Astrocyte of the cerebellum (primary cell): ENCODE results near the gene ZSCAN16.
"Not testable (repeated sequence)": the region's sequence is repeated elsewhere in the genome, so short reads cannot be mapped to it uniquely, and the experiment has no call there.

Experiments used
- DNase-seq: peaks from one replicate; pipeline ENCODE4 v3.0.0-alpha.2; 2011; ENCODE audit warnings: low read depth
- H3K4me3 ChIP-seq: 2 replicates; pipeline ENCODE4 v1.5.1; 2011; ENCODE audit warnings: mild to moderate bottlenecking, low read depth, low read length, moderate library complexity
- in situ Hi-C: cut with HindIII; loops from 2 replicates; pipeline ENCODE4 v1.10.0; 2017; ENCODE audit warnings: low sequenced_read_pairs
- TF ChIP-seq, protein P1 (sequence below): IDR thresholded peaks from 2 replicates; pipeline ENCODE4 v1.5.1; 2012; ENCODE audit warnings: low read length, low read depth, moderate library complexity, mild to moderate bottlenecking; ENCODE audit errors: missing control alignments

Gene ZSCAN16

GRCh38 chr6:28124350-28124970, at the start of gene ZSCAN16:
TSS of gene ZSCAN16 (plus strand) at chr6:28124609. CDS start at chr6:28125444, 835 bp downstream.
- peak within 1 kb of the TSS; percentile 53 for H3K4me3 ChIP-seq
- TF ChIP-seq, protein P1, sequence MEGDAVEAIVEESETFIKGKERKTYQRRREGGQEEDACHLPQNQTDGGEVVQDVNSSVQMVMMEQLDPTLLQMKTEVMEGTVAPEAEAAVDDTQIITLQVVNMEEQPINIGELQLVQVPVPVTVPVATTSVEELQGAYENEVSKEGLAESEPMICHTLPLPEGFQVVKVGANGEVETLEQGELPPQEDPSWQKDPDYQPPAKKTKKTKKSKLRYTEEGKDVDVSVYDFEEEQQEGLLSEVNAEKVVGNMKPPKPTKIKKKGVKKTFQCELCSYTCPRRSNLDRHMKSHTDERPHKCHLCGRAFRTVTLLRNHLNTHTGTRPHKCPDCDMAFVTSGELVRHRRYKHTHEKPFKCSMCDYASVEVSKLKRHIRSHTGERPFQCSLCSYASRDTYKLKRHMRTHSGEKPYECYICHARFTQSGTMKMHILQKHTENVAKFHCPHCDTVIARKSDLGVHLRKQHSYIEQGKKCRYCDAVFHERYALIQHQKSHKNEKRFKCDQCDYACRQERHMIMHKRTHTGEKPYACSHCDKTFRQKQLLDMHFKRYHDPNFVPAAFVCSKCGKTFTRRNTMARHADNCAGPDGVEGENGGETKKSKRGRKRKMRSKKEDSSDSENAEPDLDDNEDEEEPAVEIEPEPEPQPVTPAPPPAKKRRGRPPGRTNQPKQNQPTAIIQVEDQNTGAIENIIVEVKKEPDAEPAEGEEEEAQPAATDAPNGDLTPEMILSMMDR: no peak
- peak; percentile 52 for DNase-seq
- in situ Hi-C loops: no loop called here

DNA sequence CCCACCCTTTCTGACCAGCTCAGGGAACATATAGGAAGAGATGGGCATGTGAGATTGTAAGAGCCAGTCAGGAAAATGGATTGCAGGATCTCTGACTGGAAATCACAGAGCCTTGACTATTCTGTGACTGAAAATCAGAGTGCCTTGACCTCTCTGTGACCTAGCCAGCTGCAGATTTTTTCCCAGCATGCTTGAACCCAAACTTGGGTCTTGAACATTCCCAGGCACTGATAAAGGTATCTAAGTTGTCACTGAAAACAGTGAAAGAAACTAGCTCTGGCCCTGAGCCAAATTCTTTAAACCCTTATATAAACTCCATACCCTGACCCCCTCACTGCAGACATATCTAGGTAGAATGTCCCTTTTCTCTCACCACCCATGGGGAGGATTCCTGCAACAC, 46.4 kb upstream of the ZSCAN16 start:
- TF ChIP-seq, protein P1: no peak
- DNase-seq: no peak
- in situ Hi-C loops: no loop called here
- no peak overlapping the region for H3K4me3 ChIP-seq

DNA sequence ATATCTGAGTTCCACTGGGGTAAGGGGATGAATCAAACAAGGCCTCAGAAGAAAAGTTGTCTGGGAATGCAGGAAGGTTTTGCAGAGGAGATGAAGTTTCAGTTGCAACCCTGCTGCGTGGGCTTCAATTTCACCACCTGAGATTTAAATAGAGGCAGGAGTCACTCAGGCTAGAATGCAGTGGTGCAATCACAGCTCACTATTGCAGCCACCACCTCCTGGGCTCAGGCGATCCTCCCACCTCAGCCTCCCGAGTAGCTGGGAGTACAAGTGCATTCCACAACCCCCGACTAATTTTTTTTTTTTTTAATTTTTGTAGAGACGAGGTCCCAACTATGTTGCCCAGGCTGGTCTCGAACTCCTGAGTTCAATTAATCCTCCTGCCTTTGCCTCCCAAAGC, 45.6 kb upstream of the ZSCAN16 start:
- no peak for DNase-seq
- TF ChIP-seq, protein P1: no peak
- H3K4me3 ChIP-seq: no peak overlapping the region
- in situ Hi-C loops: no loop called here

DNA sequence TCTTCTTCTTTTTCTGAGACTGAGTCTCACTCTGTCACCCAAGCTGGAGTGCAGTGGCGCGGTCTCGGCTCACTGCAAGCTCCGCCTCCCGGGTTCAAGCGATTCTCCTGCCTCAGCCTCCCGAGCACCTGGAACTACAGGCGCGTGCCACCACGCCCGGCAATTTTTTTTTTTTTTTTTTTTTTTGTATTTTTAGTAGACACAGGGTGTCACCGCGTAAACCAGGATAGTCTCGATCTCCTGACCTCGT, 44.1 kb upstream of the ZSCAN16 start, which contains the start of gene ZNF165:
TSS of gene ZNF165 (plus strand) at position 188 of the 250 bp plus-strand sequence. CDS start 4,913 bp downstream, outside the sequence.
- in situ Hi-C loops, DNase-seq: not testable (repeated sequence)
- peak within 1 kb of the TSS; percentile 80 for H3K4me3 ChIP-seq

DNA sequence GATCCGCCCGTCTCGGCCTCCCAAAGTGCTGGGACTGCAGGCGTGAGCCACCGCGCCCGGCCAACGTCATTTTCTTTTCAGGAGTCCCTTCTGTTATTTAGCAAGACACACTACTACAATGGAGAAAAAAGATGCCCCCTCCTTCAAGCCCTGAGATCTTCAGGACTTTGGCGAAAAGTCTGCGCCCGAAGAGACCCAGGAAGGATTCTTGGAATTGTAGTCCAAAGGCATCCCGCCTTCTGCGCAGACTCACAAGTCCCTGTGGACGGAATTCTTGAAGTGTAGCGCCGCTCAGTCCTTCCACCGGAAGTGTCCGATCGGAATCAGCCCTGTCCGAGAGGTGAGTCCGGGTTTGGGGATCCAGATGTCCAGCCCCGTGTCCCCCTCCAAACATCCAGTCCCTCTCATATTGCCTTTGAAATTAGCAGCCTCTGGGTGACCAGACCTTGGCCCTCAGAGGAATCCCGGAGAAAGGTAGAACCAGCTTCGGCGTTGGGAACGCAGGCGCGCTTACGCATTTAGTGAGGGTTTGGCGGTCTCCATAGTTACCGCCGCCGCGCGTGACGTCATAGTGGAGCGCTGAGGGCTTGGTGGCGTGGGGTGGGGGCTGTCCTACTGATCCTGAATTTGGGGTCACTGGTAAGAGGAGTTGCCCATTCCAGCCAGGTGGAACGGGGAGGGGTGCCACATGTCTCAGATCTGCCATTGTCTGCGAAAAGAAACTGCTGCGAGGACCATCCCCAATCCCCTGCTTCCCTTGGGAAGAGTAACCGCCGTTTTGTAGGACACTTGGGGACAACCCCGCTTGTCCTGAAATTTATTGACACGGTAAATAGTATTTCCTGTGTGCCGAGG, 43.6 kb upstream of the ZSCAN16 start:
- peak overlapping the region; percentile 80 for H3K4me3 ChIP-seq
- in situ Hi-C loops: no loop called here
- peak; percentile 97 for DNase-seq
- TF ChIP-seq, protein P1: no peak

DNA sequence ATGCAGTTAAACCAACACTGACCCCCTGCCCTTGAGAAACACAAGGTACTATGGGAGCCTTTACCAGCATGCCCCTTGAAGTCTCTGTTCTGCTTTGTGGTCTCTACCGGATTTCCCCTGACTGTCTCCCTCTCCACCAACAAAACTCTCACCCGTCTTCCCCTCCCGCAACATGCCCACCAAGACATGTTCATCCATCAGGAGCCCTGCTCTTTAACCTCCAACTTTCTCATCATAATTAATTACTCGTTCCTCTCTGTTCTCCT, 43.0 kb upstream of the ZSCAN16 start:
- TF ChIP-seq, protein P1: no peak
- in situ Hi-C loops: no loop called here
- DNase-seq: no peak
- H3K4me3 ChIP-seq: peak overlapping the region; percentile 80

DNA sequence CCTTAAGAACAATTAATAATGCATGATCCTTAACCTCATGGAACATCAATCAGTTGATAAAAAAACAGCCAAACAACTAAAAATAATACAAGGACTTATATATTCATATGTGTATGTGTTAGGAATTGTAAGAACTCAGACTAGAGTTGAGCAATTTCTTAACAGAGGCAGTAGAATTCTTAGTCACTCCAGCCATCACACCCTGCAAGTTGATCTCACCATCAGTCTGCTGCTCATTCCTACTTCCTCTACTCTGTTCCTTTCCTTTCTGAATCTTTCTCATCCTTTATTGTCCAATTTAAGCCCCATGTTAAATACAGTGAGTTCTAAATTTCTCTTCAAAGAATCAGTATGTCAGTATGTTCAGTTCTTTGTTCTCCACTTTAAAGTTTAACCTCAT, 41.5 kb upstream of the ZSCAN16 start:
- in situ Hi-C loops: no loop called here
- TF ChIP-seq, protein P1: no peak
- DNase-seq: no peak
- no peak overlapping the region for H3K4me3 ChIP-seq
